ENCODE results near the gene ZNF169.

ZNF169 gene

DNA sequence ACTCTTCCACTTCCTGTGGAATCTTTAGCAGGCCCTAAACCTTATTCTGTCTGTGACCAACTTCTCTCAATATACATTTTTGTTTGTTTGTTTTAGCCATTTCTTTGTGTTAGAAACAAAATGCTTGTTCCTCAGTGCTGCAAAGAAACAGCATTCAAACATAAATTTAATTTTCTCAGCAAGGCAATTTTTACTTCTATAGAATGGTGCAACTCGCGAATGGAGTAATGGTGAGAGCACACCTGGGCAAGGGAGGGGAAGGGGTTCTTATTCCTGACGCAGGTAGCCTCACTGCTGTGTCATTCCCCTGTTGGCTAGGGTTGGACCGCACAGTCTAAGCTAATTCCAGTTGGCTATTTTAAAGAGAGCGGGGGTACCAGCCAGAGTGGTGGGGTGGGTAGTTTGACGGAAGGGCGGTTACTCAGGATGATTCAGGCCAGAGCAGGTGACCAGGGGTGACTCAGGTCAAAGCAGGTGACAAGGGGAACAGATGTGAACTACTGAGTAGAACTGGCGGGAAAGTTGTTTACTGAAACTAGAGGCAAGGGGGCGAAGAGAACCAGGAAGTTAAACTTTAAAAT lies 21.4 kb downstream of the ZNF169 start:
- peaks cover 4% of the 10 kb centered on the region for H3K9me3 ChIP-seq
- peaks cover 25% of the 10 kb centered on the region for H3K36me3 ChIP-seq
- H3K27ac ChIP-seq = no peak overlapping the region
- no peaks in the 10 kb centered on the region for H3K4me1 ChIP-seq (ENCODE audit: control insufficient read depth in 1 of 2, insufficient read depth in 1 of 2, low read depth in 1 of 2, low read length in 1 of 2)
- no peaks in the 10 kb centered on the region for H3K27me3 ChIP-seq
- TF ChIP-seq, protein P1, sequence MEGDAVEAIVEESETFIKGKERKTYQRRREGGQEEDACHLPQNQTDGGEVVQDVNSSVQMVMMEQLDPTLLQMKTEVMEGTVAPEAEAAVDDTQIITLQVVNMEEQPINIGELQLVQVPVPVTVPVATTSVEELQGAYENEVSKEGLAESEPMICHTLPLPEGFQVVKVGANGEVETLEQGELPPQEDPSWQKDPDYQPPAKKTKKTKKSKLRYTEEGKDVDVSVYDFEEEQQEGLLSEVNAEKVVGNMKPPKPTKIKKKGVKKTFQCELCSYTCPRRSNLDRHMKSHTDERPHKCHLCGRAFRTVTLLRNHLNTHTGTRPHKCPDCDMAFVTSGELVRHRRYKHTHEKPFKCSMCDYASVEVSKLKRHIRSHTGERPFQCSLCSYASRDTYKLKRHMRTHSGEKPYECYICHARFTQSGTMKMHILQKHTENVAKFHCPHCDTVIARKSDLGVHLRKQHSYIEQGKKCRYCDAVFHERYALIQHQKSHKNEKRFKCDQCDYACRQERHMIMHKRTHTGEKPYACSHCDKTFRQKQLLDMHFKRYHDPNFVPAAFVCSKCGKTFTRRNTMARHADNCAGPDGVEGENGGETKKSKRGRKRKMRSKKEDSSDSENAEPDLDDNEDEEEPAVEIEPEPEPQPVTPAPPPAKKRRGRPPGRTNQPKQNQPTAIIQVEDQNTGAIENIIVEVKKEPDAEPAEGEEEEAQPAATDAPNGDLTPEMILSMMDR (IDR thresholded peaks at IDR 0.05) = no peak
- H3K4me3 ChIP-seq (ENCODE audit: low read depth in 1 of 2, low read length in 1 of 2) = no peak overlapping the region

DNA sequence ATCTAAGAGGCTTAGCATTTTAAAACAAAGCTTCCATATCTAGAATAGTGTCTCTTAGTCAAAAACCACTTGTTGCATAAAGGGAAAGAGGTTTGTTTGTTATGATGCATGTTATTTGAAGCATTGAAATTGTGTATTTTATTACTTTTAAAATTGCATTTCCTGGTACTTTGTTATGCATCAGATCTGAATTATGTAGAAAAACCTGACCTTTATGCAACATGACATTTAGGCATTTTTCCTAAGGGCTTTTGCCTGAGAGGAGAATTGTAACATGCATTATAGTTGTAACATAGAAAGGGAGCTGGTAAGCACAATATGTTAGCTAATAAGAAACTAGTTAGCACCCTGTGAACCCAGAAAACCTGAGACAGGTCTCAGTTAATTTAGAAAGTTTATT lies 22.0 kb downstream of the ZNF169 start:
- no peaks in the 10 kb centered on the region for H3K27me3 ChIP-seq
- H3K4me3 ChIP-seq (ENCODE audit: low read depth in 1 of 2, low read length in 1 of 2) = no peak overlapping the region
- H3K4me1 ChIP-seq (ENCODE audit: control insufficient read depth in 1 of 2, insufficient read depth in 1 of 2, low read depth in 1 of 2, low read length in 1 of 2) = no peaks in the 10 kb centered on the region
- H3K9me3 ChIP-seq = peaks cover 4% of the 10 kb centered on the region
- H3K36me3 ChIP-seq = peaks cover 25% of the 10 kb centered on the region
- TF ChIP-seq, protein P1 (IDR thresholded peaks at IDR 0.05) = no peak
- no peak overlapping the region for H3K27ac ChIP-seq

DNA sequence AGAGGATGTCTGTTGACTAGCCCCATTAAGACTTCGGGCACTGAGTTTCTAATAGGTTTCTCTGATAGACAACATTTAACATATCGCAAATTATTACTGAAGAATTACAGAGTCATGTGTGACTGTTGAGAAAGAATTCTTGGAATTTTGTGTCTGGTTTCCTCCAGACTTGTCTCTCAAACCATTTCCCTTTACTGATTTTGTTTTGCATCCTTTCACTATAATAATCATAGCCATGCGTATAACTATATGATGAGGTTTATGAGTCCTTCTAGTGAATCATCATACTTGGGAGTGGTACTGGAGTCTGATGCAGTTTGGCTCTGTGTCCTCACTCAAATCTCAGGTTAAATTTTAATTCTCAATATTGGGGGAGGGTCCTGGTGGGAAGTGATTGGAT lies 27.0 kb downstream of the ZNF169 start:
- no peaks in the 10 kb centered on the region for H3K4me1 ChIP-seq (ENCODE audit: control insufficient read depth in 1 of 2, insufficient read depth in 1 of 2, low read depth in 1 of 2, low read length in 1 of 2)
- H3K36me3 ChIP-seq = peaks cover 3% of the 10 kb centered on the region
- H3K4me3 ChIP-seq (ENCODE audit: low read depth in 1 of 2, low read length in 1 of 2) = no peak overlapping the region
- H3K27ac ChIP-seq = no peak overlapping the region
- H3K27me3 ChIP-seq = no peaks in the 10 kb centered on the region
- no peaks in the 10 kb centered on the region for H3K9me3 ChIP-seq
- TF ChIP-seq, protein P1 (IDR thresholded peaks at IDR 0.05) = no peak

DNA sequence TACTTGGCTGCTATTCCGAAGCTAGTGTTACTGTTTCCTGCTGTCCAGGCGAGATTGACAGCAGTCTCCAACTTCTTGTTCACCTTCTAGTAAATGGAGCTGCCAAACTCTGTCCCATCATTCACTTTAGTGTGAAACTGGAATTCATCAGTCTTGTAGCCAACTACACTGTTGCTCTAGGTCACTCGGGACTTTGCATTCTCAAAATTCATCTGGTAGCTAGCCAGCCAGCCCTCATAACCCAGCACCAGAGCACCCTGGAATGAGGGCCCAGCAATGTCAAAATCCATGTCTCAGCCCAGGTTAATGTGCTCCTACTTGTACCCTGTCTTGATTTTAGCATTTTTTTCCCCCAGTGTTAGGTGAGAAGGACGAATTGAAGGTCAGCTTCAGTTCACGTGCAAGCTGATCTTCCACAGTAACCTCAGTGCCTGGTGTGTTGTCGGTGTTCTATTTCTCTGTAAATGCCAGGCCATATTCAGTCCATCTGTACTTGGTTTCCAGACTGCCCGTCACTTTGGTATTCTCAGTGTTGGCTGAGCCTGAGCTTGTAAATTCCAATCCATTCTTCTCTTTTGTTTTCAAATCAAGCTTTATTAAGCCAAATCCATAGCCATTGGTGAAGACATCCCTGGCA lies 28.9 kb downstream of the ZNF169 start:
- H3K27me3 ChIP-seq = no peaks in the 10 kb centered on the region
- no peaks in the 10 kb centered on the region for H3K4me1 ChIP-seq (ENCODE audit: control insufficient read depth in 1 of 2, insufficient read depth in 1 of 2, low read depth in 1 of 2, low read length in 1 of 2)
- peaks cover 11% of the 10 kb centered on the region for H3K36me3 ChIP-seq
- no peak overlapping the region for H3K27ac ChIP-seq
- H3K9me3 ChIP-seq = no peaks in the 10 kb centered on the region
- H3K4me3 ChIP-seq (ENCODE audit: low read depth in 1 of 2, low read length in 1 of 2) = no peak overlapping the region
- TF ChIP-seq, protein P1 (IDR thresholded peaks at IDR 0.05) = no peak

DNA sequence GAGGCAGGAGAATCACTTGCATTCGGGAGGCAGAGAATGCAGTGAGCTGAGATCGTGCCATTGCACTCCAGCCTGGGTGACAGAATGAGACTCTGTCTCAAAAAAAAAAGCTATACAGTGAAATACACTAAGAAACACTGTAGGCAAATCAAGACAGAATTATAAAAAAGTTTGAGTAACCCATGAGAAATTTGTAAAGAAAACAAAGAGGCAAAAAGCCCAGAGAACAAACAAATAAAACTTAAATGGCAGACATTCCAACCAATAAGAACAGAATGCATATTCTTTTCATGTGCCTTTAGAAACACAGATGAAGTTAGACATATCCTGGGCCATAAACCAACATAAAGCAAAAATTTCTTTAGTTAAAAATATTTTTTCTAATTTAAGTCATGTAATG lies 30.6 kb downstream of the ZNF169 start:
- no peaks in the 10 kb centered on the region for H3K9me3 ChIP-seq
- TF ChIP-seq, protein P1 (IDR thresholded peaks at IDR 0.05) = no peak
- no peaks in the 10 kb centered on the region for H3K27me3 ChIP-seq
- no peak overlapping the region for H3K4me3 ChIP-seq (ENCODE audit: low read depth in 1 of 2, low read length in 1 of 2)
- H3K4me1 ChIP-seq (ENCODE audit: control insufficient read depth in 1 of 2, insufficient read depth in 1 of 2, low read depth in 1 of 2, low read length in 1 of 2) = no peaks in the 10 kb centered on the region
- H3K27ac ChIP-seq = no peak overlapping the region
- peaks cover 23% of the 10 kb centered on the region for H3K36me3 ChIP-seq

Data from neutrophil (primary cell).